Sciatic nerve (tissue), 2 donors: ENCODE results near the gene KLHL42. TPM values are rescaled to one million over a fixed set of nuclear protein-coding genes. Genes with fewer than 3 reads are reported as not detected.

ENCODE experiments used
- ATAC-seq: fragments of 200-7000 bp; cut with Tn5 transposase; one replicate; pipeline ENCODE4 v1.9.1; 2020; ENCODE audit warnings: mild to moderate bottlenecking, moderate library complexity
- DNase-seq: peaks from one replicate; pipeline ENCODE4 v3.0.0-alpha.2; 2020; ENCODE audit warnings: low spot score
- intact Hi-C: fragments of 100-400 bp; cut with DNase I; formaldehyde crosslinking; loops from one replicate; pipeline ENCODE4 v1.14.2; 2022
- total RNA-seq: library from RNA; stranded (reverse); fragmentation: NEBNext Ultra II Directional; extraction: Animal tissue kit (Norgen Biotek cat#: 25700); gene quantifications from one replicate; pipeline ENCODE4 v1.2.1, GENCODE V29; 2021
- donor health status: DM: no; HTN: no; CAD: no.
- donor health status: DM: no; HTN: no; CAD: no.

KLHL42 gene
- total RNA-seq, 1 donor from 2014 or later: 31.8 TPM

- intact Hi-C loops: no loop called here
- no peak for ATAC-seq
- DNase-seq: no peak
Measured at GRCh38 chr12:27810756-27811155, 30.7 kb downstream of the KLHL42 start.

GRCh38 chr12:27812502-27812901 is 32.5 kb downstream of the KLHL42 start:
- ATAC-seq (no peak), DNase-seq (no peak)
- intact Hi-C loops: no loop called here

GRCh38 chr12:27814411-27814810 is 34.4 kb downstream of the KLHL42 start:
- ATAC-seq (no peak), DNase-seq (no peak)
- intact Hi-C loops: no loop called here

- intact Hi-C loops: no loop called here
- DNase-seq (no peak), ATAC-seq (no peak)
Measured at GRCh38 chr12:27814851-27815591, 35.0 kb downstream of the KLHL42 start.

- intact Hi-C loops: no loop called here
- ATAC-seq (no peak), DNase-seq (no peak)
Measured at GRCh38 chr12:27817766-27818165, 37.7 kb downstream of the KLHL42 start.

GRCh38 chr12:27818401-27818918 is 38.4 kb downstream of the KLHL42 start:
- no peak for DNase-seq
- intact Hi-C loops: no loop called here
- no peak for ATAC-seq

- intact Hi-C loops: loop anchor here (10.0 kb wide), 1 partner anchor 86 kb away; no protein-coding TSS in a partner anchor
- ATAC-seq: no peak
Measured at GRCh38 chr12:27820564-27820963, 40.5 kb downstream of the KLHL42 start.

GRCh38 chr12:27821259-27821973 is 41.4 kb downstream of the KLHL42 start:
- intact Hi-C loops: loop anchor here (10.0 kb wide), 1 partner anchor 87 kb away; no protein-coding TSS in a partner anchor
- DNase-seq: no peak
- ATAC-seq: peak; percentile 85

More at GRCh38 chr12:27820564-27820963, 40.5 kb downstream of the KLHL42 start:
- no peak for DNase-seq

- no peak for DNase-seq
- ATAC-seq: no peak
- intact Hi-C loops: loop anchor here (10.0 kb wide), 1 partner anchor 87 kb away; no protein-coding TSS in a partner anchor
Measured at GRCh38 chr12:27822076-27822712, 42.2 kb downstream of the KLHL42 start.

GRCh38 chr12:27823038-27823437 is 43.0 kb downstream of the KLHL42 start:
- ATAC-seq (no peak), DNase-seq (no peak)
- intact Hi-C loops: loop anchor here (10.0 kb wide), 1 partner anchor 88 kb away; no protein-coding TSS in a partner anchor

- ATAC-seq (no peak), DNase-seq (no peak)
- intact Hi-C loops: loop anchor here (10.0 kb wide), 1 partner anchor 89 kb away; no protein-coding TSS in a partner anchor
Measured at GRCh38 chr12:27824126-27824842, 44.3 kb downstream of the KLHL42 start.

- intact Hi-C loops: loop anchor here (10.0 kb wide), 1 partner anchor 91 kb away; no protein-coding TSS in a partner anchor
- ATAC-seq: no peak
- DNase-seq: no peak
Measured at GRCh38 chr12:27826076-27826475, 46.0 kb downstream of the KLHL42 start.

GRCh38 chr12:27828196-27828595 is 48.2 kb downstream of the KLHL42 start:
- intact Hi-C loops: loop anchor here (10.0 kb wide), 1 partner anchor 93 kb away; no protein-coding TSS in a partner anchor

GRCh38 chr12:27838543-27839185 is 58.6 kb downstream of the KLHL42 start:
- DNase-seq: no peak
- intact Hi-C loops: no loop called here
- ATAC-seq: peak; percentile 64

More at GRCh38 chr12:27828196-27828595, 48.2 kb downstream of the KLHL42 start:
- no peak for DNase-seq
- ATAC-seq: no peak

GRCh38 chr12:27840229-27840999 is 60.4 kb downstream of the KLHL42 start:
- ATAC-seq (no peak), DNase-seq (no peak)
- intact Hi-C loops: no loop called here

- DNase-seq: no peak
- no peak for ATAC-seq
- intact Hi-C loops: no loop called here
Measured at GRCh38 chr12:27841392-27841882, 61.4 kb downstream of the KLHL42 start.

- intact Hi-C loops: no loop called here
- ATAC-seq (peak; percentile 58), DNase-seq (no peak)
Measured at GRCh38 chr12:27843714-27844245, 63.7 kb downstream of the KLHL42 start.
